Liver (tissue), 9 donors: ENCODE results near the gene SFXN3. TPM values are rescaled to one million over a fixed set of nuclear protein-coding genes. Genes with fewer than 3 reads are reported as not detected.

Experiments used
- DNase-seq: peaks from one replicate; pipeline ENCODE4 v3.0.0-alpha.2; 2017; ENCODE audit warnings: low spot score
- H3K27ac ChIP-seq, 2 donors: one replicate each; pipeline ENCODE4 v1.7.0; 2013; ENCODE audit warnings: inconsistent platforms in 2 of 2, low read length in 2 of 2, control low read depth in 1 of 2, low read depth in 1 of 2, mild to moderate bottlenecking in 1 of 2
- H3K27me3 ChIP-seq, 4 donors: one replicate each; pipeline versions ENCODE4 v1.6.1 to v1.7.0; 2013; ENCODE audit warnings: low read length in 3 of 4, inconsistent platforms in 1 of 4, mild to moderate bottlenecking in 1 of 4, moderate library complexity in 1 of 4; ENCODE audit not compliant: control insufficient read depth in 4 of 4, insufficient read depth in 4 of 4
- H3K36me3 ChIP-seq, 4 donors: one replicate each; pipeline versions ENCODE4 v1.6.1 to v1.7.0; 2013; ENCODE audit warnings: low read length in 3 of 4, mild to moderate bottlenecking in 3 of 4, low read depth in 1 of 4, moderate library complexity in 1 of 4; ENCODE audit not compliant: control insufficient read depth in 4 of 4, insufficient read depth in 3 of 4
- H3K4me1 ChIP-seq, 4 donors: one replicate each; pipeline versions ENCODE4 v1.6.1 to v1.7.0; 2013; ENCODE audit warnings: low read length in 3 of 4, mild to moderate bottlenecking in 3 of 4, moderate library complexity in 1 of 4; ENCODE audit not compliant: control insufficient read depth in 4 of 4, insufficient read depth in 4 of 4
- H3K4me3 ChIP-seq, 3 donors: one replicate each; pipeline versions ENCODE4 v1.6.1 to v1.7.0; 2013; ENCODE audit warnings: low read length in 3 of 3, control low read depth in 1 of 3, low read depth in 1 of 3, mild to moderate bottlenecking in 1 of 3
- H3K9ac ChIP-seq, 2 donors: one replicate each; pipeline ENCODE4 v1.7.0; 2013; ENCODE audit warnings: low read length in 2 of 2, mild to moderate bottlenecking in 2 of 2, moderate library complexity in 2 of 2, control low read depth in 1 of 2, low read depth in 1 of 2
- H3K9me3 ChIP-seq, 4 donors: one replicate each; pipeline versions ENCODE4 v1.6.1 to v1.7.0; 2013; ENCODE audit warnings: low read length in 3 of 4; ENCODE audit not compliant: control insufficient read depth in 4 of 4
- EGR1 ChIP-seq, 2 donors: IDR thresholded peaks; 2 replicates each; pipeline ENCODE4 v1.6.1; 2016 to 2018; ENCODE audit warnings: antibody characterized with exemption in 2 of 2, low read depth in 2 of 2
- FOXA1 ChIP-seq: IDR thresholded peaks from 2 replicates; pipeline ENCODE4 v1.6.1; 2016; ENCODE audit warnings: antibody characterized with exemption
- FOXA2 ChIP-seq: IDR thresholded peaks from 2 replicates; pipeline ENCODE4 v1.6.1; 2016; ENCODE audit warnings: antibody characterized with exemption
- GABPA ChIP-seq, 2 donors: IDR thresholded peaks in 1 of 2; conservative IDR thresholded peaks in 1 of 2; 2 replicates each; pipeline ENCODE4 v1.6.1; 2016; ENCODE audit warnings: antibody characterized with exemption in 2 of 2, mild to moderate bottlenecking in 1 of 2, moderate library complexity in 1 of 2
- HNF4A ChIP-seq, 2 donors: conservative IDR thresholded peaks; 2 replicates each; pipeline ENCODE4 v1.6.1; 2016; ENCODE audit warnings: antibody characterized with exemption in 2 of 2, mild to moderate bottlenecking in 2 of 2
- HNF4G ChIP-seq: IDR thresholded peaks from 2 replicates; pipeline ENCODE4 v1.6.1; 2016; ENCODE audit warnings: antibody characterized with exemption
- JUND ChIP-seq, 2 donors: IDR thresholded peaks; 2 replicates each; pipeline ENCODE4 v1.6.1; 2016; ENCODE audit warnings: antibody characterized with exemption in 2 of 2
- RAD21 ChIP-seq, 2 donors: IDR thresholded peaks; 2 replicates each; pipeline ENCODE4 v1.6.1; 2016; ENCODE audit warnings: antibody characterized with exemption in 2 of 2, mild to moderate bottlenecking in 2 of 2
- RXRA ChIP-seq, 2 donors: IDR thresholded peaks; 2 replicates each; pipeline ENCODE4 v1.6.1; 2017 to 2018; ENCODE audit warnings: antibody characterized with exemption in 2 of 2, mild to moderate bottlenecking in 1 of 2
- SP1 ChIP-seq: IDR thresholded peaks from 2 replicates; pipeline ENCODE4 v1.6.1; 2018; ENCODE audit warnings: antibody characterized with exemption, mild to moderate bottlenecking
- TAF1 ChIP-seq: conservative IDR thresholded peaks from 2 replicates; pipeline ENCODE4 v1.6.1; 2016; ENCODE audit warnings: antibody characterized with exemption, mild to moderate bottlenecking
- YY1 ChIP-seq: IDR thresholded peaks from 2 replicates; pipeline ENCODE4 v1.6.1; 2016; ENCODE audit warnings: antibody characterized with exemption, mild to moderate bottlenecking
- WGBS: extraction: QIAGEN DNeasy Blood & Tissue Kit; methylation state at CpG from one replicate; pipeline ENCODE4 v1.1.7; 2013; 5-methylcytosine and 5-hydroxymethylcytosine counted together
- polyA plus RNA-seq, 2 donors: library from polyadenylated mRNA; stranded (reverse) in 1 of 2; unstranded in 1 of 2; fragments of 200-250 nt in 1 of 2; fragments of >200 nt in 1 of 2; fragmentation: Nextera tagmentation in 1 of 2; extraction: Ambion mirVana in 1 of 2; gene quantifications; one replicate each; pipeline versions ENCODE4 v1.2.1 to v1.2.3, GENCODE V29; 2013 to 2015
- total RNA-seq, 2 donors: library from RNA; depleted of rRNA; stranded (reverse); fragments of >200 nt; gene quantifications; one replicate each; pipeline ENCODE4 v1.2.3, GENCODE V29; 2014
- TF ChIP-seq, protein P1 (sequence below): IDR thresholded peaks from 2 replicates; pipeline ENCODE4 v1.6.1; 2016; ENCODE audit warnings: antibody characterized with exemption
- TF ChIP-seq, protein P2 (sequence below): IDR thresholded peaks from 2 replicates; pipeline ENCODE4 v1.6.1; 2016; ENCODE audit warnings: antibody characterized with exemption, mild to moderate bottlenecking
- TF ChIP-seq, protein P3 (sequence below): IDR thresholded peaks from 2 replicates; pipeline ENCODE4 v1.6.1; 2016; ENCODE audit warnings: antibody characterized with exemption
- TF ChIP-seq, protein P4 (sequence below): IDR thresholded peaks from 2 replicates; pipeline ENCODE4 v1.6.1; 2016; ENCODE audit warnings: antibody characterized with exemption
- TF ChIP-seq, protein P5 (sequence below): fragments of 150-350 bp; IDR thresholded peaks from 2 replicates; pipeline ENCODE4 v1.5.1; 2017; ENCODE audit warnings: improper control_type of control experiment, low read depth, low read length; ENCODE audit not compliant: missing input control
- donor health status: healthy.
- donor health status: healthy.
- donor health status: healthy.
- donor health status: healthy.
- donor health status: healthy.

Gene SFXN3
- total and polyA plus RNA-seq, 4 donors, result 1.7 to 11.1 (median 6.3) TPM

DNA sequence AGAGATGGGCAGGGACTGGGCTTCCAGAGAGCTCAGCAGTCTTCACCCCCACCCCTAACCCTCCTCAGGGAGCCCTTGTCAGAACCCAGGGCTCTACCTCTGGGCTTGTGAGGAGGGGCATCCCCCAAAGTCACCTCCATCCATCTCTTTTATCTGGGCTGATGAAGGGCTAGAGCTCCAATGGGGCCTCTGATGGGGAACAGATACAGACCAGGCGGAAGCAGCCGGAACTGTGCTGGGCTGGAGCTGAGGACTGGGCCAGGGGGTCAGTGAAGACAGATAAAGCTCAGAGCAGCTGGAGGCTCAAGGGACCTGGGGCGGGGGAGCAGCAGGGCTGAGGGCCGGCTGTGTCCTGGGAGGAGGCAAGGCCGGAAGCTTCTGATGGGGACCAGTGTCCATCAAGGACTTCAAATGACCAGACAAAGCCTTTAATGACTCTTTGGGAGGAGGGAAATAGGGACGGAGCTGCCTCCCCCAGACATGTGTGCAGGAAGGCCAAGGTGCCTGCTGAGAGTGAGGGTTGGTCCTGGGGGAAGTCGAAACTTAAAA is 40.9 kb downstream of the SFXN3 start:
- no peak overlapping the region for H3K4me3 ChIP-seq
- H3K4me1 ChIP-seq, result peaks cover 4 to 8% (median 7%) of the 10 kb centered on the region in 4 donors
- no peak overlapping the region for H3K27ac ChIP-seq
- TF ChIP-seq GABPA (IDR thresholded peaks at IDR 0.05 in 1 of 2, conservative IDR thresholded peaks at IDR 0.05 in 1 of 2) (no peak), FOXA1 (no peak), EGR1 (IDR thresholded peaks at IDR 0.05; ENCODE audit: low read depth in 2 of 2) (no peak), YY1 (no peak), HNF4A (conservative IDR thresholded peaks at IDR 0.05) (no peak), RXRA (IDR thresholded peaks at IDR 0.05) (no peak), SP1 (no peak), FOXA2 (no peak), TAF1 (no peak), RAD21 (IDR thresholded peaks at IDR 0.05) (no peak), HNF4G (no peak), JUND (IDR thresholded peaks at IDR 0.05) (no peak)
- TF ChIP-seq, protein P1, sequence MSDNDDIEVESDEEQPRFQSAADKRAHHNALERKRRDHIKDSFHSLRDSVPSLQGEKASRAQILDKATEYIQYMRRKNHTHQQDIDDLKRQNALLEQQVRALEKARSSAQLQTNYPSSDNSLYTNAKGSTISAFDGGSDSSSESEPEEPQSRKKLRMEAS, result no peak
- TF ChIP-seq, protein P2, sequence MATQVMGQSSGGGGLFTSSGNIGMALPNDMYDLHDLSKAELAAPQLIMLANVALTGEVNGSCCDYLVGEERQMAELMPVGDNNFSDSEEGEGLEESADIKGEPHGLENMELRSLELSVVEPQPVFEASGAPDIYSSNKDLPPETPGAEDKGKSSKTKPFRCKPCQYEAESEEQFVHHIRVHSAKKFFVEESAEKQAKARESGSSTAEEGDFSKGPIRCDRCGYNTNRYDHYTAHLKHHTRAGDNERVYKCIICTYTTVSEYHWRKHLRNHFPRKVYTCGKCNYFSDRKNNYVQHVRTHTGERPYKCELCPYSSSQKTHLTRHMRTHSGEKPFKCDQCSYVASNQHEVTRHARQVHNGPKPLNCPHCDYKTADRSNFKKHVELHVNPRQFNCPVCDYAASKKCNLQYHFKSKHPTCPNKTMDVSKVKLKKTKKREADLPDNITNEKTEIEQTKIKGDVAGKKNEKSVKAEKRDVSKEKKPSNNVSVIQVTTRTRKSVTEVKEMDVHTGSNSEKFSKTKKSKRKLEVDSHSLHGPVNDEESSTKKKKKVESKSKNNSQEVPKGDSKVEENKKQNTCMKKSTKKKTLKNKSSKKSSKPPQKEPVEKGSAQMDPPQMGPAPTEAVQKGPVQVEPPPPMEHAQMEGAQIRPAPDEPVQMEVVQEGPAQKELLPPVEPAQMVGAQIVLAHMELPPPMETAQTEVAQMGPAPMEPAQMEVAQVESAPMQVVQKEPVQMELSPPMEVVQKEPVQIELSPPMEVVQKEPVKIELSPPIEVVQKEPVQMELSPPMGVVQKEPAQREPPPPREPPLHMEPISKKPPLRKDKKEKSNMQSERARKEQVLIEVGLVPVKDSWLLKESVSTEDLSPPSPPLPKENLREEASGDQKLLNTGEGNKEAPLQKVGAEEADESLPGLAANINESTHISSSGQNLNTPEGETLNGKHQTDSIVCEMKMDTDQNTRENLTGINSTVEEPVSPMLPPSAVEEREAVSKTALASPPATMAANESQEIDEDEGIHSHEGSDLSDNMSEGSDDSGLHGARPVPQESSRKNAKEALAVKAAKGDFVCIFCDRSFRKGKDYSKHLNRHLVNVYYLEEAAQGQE, result no peak
- TF ChIP-seq, protein P3, sequence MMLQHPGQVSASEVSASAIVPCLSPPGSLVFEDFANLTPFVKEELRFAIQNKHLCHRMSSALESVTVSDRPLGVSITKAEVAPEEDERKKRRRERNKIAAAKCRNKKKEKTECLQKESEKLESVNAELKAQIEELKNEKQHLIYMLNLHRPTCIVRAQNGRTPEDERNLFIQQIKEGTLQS, result no peak
- TF ChIP-seq, protein P4, sequence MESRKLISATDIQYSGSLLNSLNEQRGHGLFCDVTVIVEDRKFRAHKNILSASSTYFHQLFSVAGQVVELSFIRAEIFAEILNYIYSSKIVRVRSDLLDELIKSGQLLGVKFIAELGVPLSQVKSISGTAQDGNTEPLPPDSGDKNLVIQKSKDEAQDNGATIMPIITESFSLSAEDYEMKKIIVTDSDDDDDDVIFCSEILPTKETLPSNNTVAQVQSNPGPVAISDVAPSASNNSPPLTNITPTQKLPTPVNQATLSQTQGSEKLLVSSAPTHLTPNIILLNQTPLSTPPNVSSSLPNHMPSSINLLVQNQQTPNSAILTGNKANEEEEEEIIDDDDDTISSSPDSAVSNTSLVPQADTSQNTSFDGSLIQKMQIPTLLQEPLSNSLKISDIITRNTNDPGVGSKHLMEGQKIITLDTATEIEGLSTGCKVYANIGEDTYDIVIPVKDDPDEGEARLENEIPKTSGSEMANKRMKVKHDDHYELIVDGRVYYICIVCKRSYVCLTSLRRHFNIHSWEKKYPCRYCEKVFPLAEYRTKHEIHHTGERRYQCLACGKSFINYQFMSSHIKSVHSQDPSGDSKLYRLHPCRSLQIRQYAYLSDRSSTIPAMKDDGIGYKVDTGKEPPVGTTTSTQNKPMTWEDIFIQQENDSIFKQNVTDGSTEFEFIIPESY, result no peak
- TF ChIP-seq, protein P5, sequence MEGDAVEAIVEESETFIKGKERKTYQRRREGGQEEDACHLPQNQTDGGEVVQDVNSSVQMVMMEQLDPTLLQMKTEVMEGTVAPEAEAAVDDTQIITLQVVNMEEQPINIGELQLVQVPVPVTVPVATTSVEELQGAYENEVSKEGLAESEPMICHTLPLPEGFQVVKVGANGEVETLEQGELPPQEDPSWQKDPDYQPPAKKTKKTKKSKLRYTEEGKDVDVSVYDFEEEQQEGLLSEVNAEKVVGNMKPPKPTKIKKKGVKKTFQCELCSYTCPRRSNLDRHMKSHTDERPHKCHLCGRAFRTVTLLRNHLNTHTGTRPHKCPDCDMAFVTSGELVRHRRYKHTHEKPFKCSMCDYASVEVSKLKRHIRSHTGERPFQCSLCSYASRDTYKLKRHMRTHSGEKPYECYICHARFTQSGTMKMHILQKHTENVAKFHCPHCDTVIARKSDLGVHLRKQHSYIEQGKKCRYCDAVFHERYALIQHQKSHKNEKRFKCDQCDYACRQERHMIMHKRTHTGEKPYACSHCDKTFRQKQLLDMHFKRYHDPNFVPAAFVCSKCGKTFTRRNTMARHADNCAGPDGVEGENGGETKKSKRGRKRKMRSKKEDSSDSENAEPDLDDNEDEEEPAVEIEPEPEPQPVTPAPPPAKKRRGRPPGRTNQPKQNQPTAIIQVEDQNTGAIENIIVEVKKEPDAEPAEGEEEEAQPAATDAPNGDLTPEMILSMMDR, result no peak
- no peaks in the 10 kb centered on the region for H3K9me3 ChIP-seq
- DNase-seq, result no peak
- H3K27me3 ChIP-seq, result peaks cover 0 to 14% (median 2%) of the 10 kb centered on the region in 4 donors
- no peak overlapping the region for H3K9ac ChIP-seq
- WGBS, result 79% methylated on average over 7 of the region's 7 CpGs
- H3K36me3 ChIP-seq, result no peaks in the 10 kb centered on the region
